ENCODE results near the gene NANS. TPM values are rescaled to one million over a fixed set of nuclear protein-coding genes. Genes with fewer than 3 reads are reported as not detected.

The NANS gene
- total RNA-seq, 1 experiment from 2014 or later, result 48.9 TPM

DNA sequence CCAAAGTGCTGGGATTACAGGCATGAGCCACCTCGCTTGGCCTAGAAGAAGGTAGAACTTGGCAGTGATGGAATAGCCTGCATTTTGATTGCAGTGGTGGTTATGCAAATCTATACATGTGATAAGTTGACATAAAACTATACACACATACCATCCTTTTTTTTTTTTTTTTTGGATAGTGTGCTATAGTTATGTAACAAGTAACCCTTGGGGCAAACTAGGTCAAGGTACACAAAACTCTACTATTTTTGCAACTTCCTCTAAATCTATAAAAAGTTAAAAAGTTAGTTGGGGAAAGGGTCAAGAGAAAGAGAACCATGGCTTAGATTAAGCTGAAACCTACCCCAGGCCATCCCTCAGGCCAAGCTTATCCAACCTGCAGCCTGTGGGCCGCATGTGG lies 51.4 kb downstream of the NANS start:
- Histone ChIP-seq H3K4me2 (ENCODE audit: low read length) (no peak overlapping the region), H4K20me1 (ENCODE audit: insufficient read depth) (no peaks in the 10 kb centered on the region), H3K9me3 (ENCODE audit: control insufficient read depth in 1 of 2, insufficient read depth in 1 of 2, low read depth in 1 of 2, low read length in 2 of 2) (peaks cover 0 to 5% of the 10 kb centered on the region in 2 experiments; a peak in 1 of 4 replicates), H3K4me3 (replicated peaks in 1 of 2; ENCODE audit: low read depth in 1 of 2, low read length in 2 of 2) (no peak overlapping the region), H3K27ac (ENCODE audit: low read depth, low read length) (no peak overlapping the region), H3K36me3 (ENCODE audit: control insufficient read depth in 1 of 2, insufficient read depth in 2 of 2, low read length in 2 of 2) (peaks cover 0 to 18% of the 10 kb centered on the region in 2 experiments; a peak in 3 of 4 replicates), H3K4me1 (ENCODE audit: control insufficient read depth in 1 of 2, insufficient read depth in 2 of 2, low read length in 2 of 2) (no peaks in the 10 kb centered on the region), H3K27me3 (ENCODE audit: insufficient read depth, low read length) (no peaks in the 10 kb centered on the region), H3K9me2 (ENCODE audit: insufficient read depth) (no peaks in the 10 kb centered on the region), H3K9ac (ENCODE audit: low read length) (no peak overlapping the region), H2AFZ (ENCODE audit: low read depth, low read length, poor library complexity, severe bottlenecking) (no peak overlapping the region), H3K79me2 (ENCODE audit: insufficient read depth, low read length) (no peaks in the 10 kb centered on the region; the same call in 1 of the 2 replicates)
- ATAC-seq, result no peak
- POLR2A ChIA-PET, result interaction anchor here (1.1 kb wide), 1 partner anchor 11 kb away, joined by 3 read pairs; the partner anchor contains the start of gene TRIM14
- no TSS peak for BruUV-seq (replicated peaks)
- TF ChIP-seq REST (IDR thresholded peaks at IDR 0.05; ENCODE audit: low read depth) (no peak), FOSL1 (IDR thresholded peaks at IDR 0.05; ENCODE audit: low read depth) (no peak), ELF1 (IDR thresholded peaks at IDR 0.05; ENCODE audit: borderline replicate concordance, low read depth) (no peak), JUND (IDR thresholded peaks at IDR 0.05) (no peak), CEBPB (IDR thresholded peaks at IDR 0.05; ENCODE audit: low read depth) (no peak), POLR2A (IDR thresholded peaks at IDR 0.05; ENCODE audit: borderline replicate concordance, extremely low read depth, insufficient read depth, insufficient read length) (no peak), ZFX (IDR thresholded peaks at IDR 0.05) (no peak), EZH2 (IDR thresholded peaks at IDR 0.05) (no peak), EGR1 (IDR thresholded peaks at IDR 0.05; ENCODE audit: low read depth) (no peak)
- RAD21 ChIA-PET (ENCODE audit: low non-redundant PET in 1 of 2, low total read pairs in 2 of 2, uncharacterized antibody in 2 of 2, unreplicated experiment in 2 of 2), result no interaction called here
- intact Hi-C loops (cut with micrococcal nuclease), result no loop called here
- DNase-seq (ENCODE audit: low read depth, low spot score), result no peak
- CTCF ChIA-PET, result no interaction called here

All from HCT116 (cell line).